Natural killer cell treated with Interleukin-12 subunit alpha and Interleukin-12 subunit beta and Interleukin-15 and Interleukin-18, amount 100 ng/mL, for 72 hours (primary cell): ENCODE measurements around the gene CCDC78. TPM values are rescaled to one million over a fixed set of nuclear protein-coding genes. Genes with fewer than 3 reads are reported as not detected.

ENCODE experiments used
- ATAC-seq, 2 donors: fragments of 150-1000 bp; cut with Tn5 transposase in 1 of 2; sonication (Bioruptor Pico), chemical (Tn5 transposase) in 1 of 2; 2 replicates each; pipeline ENCODE4 v1.10.0; 2021
- DNase-seq: peaks from one replicate; pipeline ENCODE4 v3.0.0; 2022; ENCODE audit warnings: low spot score
- H3K27ac Mint-ChIP-seq, 2 donors: 1 replicate in 1 of 2; 2 replicates in 1 of 2; pipeline ENCODE4 v1.8.0; 2022; ENCODE audit warnings: mixed read lengths in 2 of 2, mild to moderate bottlenecking in 1 of 2, moderate library complexity in 1 of 2
- H3K27me3 Mint-ChIP-seq, 2 donors: 1 replicate in 1 of 2; 2 replicates in 1 of 2; pipeline ENCODE4 v1.8.0; 2022; ENCODE audit warnings: mixed read lengths in 2 of 2
- H3K36me3 Mint-ChIP-seq: one replicate; pipeline ENCODE4 v1.8.0; 2022; ENCODE audit warnings: mixed read lengths
- H3K4me1 Mint-ChIP-seq, 2 donors: 1 replicate in 1 of 2; 2 replicates in 1 of 2; pipeline ENCODE4 v1.8.0; 2022; ENCODE audit warnings: low read depth in 2 of 2, mixed read lengths in 2 of 2, mild to moderate bottlenecking in 1 of 2
- H3K4me3 Mint-ChIP-seq: one replicate; pipeline ENCODE4 v1.8.0; 2022; ENCODE audit warnings: mixed read lengths
- H3K9me3 Mint-ChIP-seq: 2 replicates; pipeline ENCODE4 v1.8.0; 2022; ENCODE audit warnings: mixed read lengths
- total RNA-seq, 2 donors: library from RNA; stranded (reverse); gene quantifications; one replicate each; pipeline ENCODE4 v1.2.3, GENCODE V29; 2022

CCDC78 gene
- total RNA-seq, 2 donors from 2014 or later = 3.1 to 6.4 TPM

- Mint-ChIP-seq H3K27me3 (no peaks in the 10 kb centered on the region), H3K4me1 (no peaks in the 10 kb centered on the region), H3K36me3 (no peaks in the 10 kb centered on the region), H3K9me3 (no peaks in the 10 kb centered on the region), H3K27ac (no peak overlapping the region), H3K4me3 (peak overlapping the region; percentile 10)
- ATAC-seq (peak; percentile 72 to 76), DNase-seq (no peak)
Observed at GRCh38 chr16:728131-728889, 2.1 kb upstream of the CCDC78 start.

- H3K4me1 Mint-ChIP-seq = peaks cover 0 to 2% of the 10 kb centered on the region in 2 donors
- no peak for DNase-seq
- H3K27me3 Mint-ChIP-seq = no peaks in the 10 kb centered on the region
- H3K4me3 Mint-ChIP-seq = peak overlapping the region; percentile 52
- no peaks in the 10 kb centered on the region for H3K36me3 Mint-ChIP-seq
- ATAC-seq = peak; percentile 1 to 15
- no peak overlapping the region for H3K27ac Mint-ChIP-seq
- H3K9me3 Mint-ChIP-seq = no peaks in the 10 kb centered on the region
Observed at GRCh38 chr16:727291-727977, 1.2 kb upstream of the CCDC78 start.

GRCh38 chr16:726188-726437 is 130 bp downstream of the CCDC78 start:
- Mint-ChIP-seq H3K4me3 (no peak overlapping the region), H3K27ac (no peak overlapping the region), H3K9me3 (no peaks in the 10 kb centered on the region), H3K4me1 (peaks cover 0 to 2% of the 10 kb centered on the region in 2 donors), H3K27me3 (no peaks in the 10 kb centered on the region), H3K36me3 (no peaks in the 10 kb centered on the region)
- DNase-seq = no peak
- ATAC-seq = no peak

GRCh38 chr16:725463-726187 is 618 bp downstream of the CCDC78 start:
- DNase-seq = no peak
- ATAC-seq = no peak
- Mint-ChIP-seq H3K27me3 (no peaks in the 10 kb centered on the region), H3K4me3 (no peak overlapping the region), H3K9me3 (no peaks in the 10 kb centered on the region), H3K36me3 (no peaks in the 10 kb centered on the region), H3K27ac (no peak overlapping the region), H3K4me1 (peaks cover 0 to 2% of the 10 kb centered on the region in 2 donors)

- H3K9me3 Mint-ChIP-seq = no peaks in the 10 kb centered on the region
- no peak overlapping the region for H3K4me3 Mint-ChIP-seq
- no peak for DNase-seq
- no peaks in the 10 kb centered on the region for H3K27me3 Mint-ChIP-seq
- H3K4me1 Mint-ChIP-seq = peaks cover 0 to 8% of the 10 kb centered on the region in 2 donors
- no peak overlapping the region for H3K27ac Mint-ChIP-seq
- no peak for ATAC-seq
- no peaks in the 10 kb centered on the region for H3K36me3 Mint-ChIP-seq
Observed at GRCh38 chr16:725041-725376, 1.2 kb downstream of the CCDC78 start.

GRCh38 chr16:724188-725040 is 1.8 kb downstream of the CCDC78 start:
- Mint-ChIP-seq H3K27me3 (no peaks in the 10 kb centered on the region), H3K36me3 (no peaks in the 10 kb centered on the region), H3K4me3 (no peak overlapping the region)

GRCh38 chr16:723695-724094 is 2.5 kb downstream of the CCDC78 start:
- DNase-seq (no peak), ATAC-seq (no peak)
- Mint-ChIP-seq H3K27me3 (no peaks in the 10 kb centered on the region), H3K4me3 (no peak overlapping the region), H3K9me3 (no peaks in the 10 kb centered on the region), H3K27ac (no peak overlapping the region), H3K4me1 (peaks cover 0 to 15% of the 10 kb centered on the region in 2 donors), H3K36me3 (no peaks in the 10 kb centered on the region)

More at GRCh38 chr16:724188-725040, 1.8 kb downstream of the CCDC78 start:
- Mint-ChIP-seq H3K9me3 (no peaks in the 10 kb centered on the region), H3K4me1 (peaks cover 0 to 9% of the 10 kb centered on the region in 2 donors), H3K27ac (no peak overlapping the region)
- ATAC-seq (no peak), DNase-seq (no peak)

GRCh38 chr16:722835-723633 is 3.2 kb downstream of the CCDC78 start:
- no peaks in the 10 kb centered on the region for H3K36me3 Mint-ChIP-seq
- DNase-seq (no peak), ATAC-seq (no peak)
- H3K4me1 Mint-ChIP-seq = peaks cover 0 to 15% of the 10 kb centered on the region in 2 donors
- no peaks in the 10 kb centered on the region for H3K9me3 Mint-ChIP-seq
- H3K27ac Mint-ChIP-seq = no peak overlapping the region
- H3K4me3 Mint-ChIP-seq = peak overlapping the region; percentile 34
- no peaks in the 10 kb centered on the region for H3K27me3 Mint-ChIP-seq

- H3K9me3 Mint-ChIP-seq = no peaks in the 10 kb centered on the region
- DNase-seq (no peak), ATAC-seq (no peak)
- H3K4me3 Mint-ChIP-seq = peak overlapping the region; percentile 49
- H3K4me1 Mint-ChIP-seq = peaks cover 0 to 15% of the 10 kb centered on the region in 2 donors
- H3K27me3 Mint-ChIP-seq = no peaks in the 10 kb centered on the region
- no peaks in the 10 kb centered on the region for H3K36me3 Mint-ChIP-seq
- no peak overlapping the region for H3K27ac Mint-ChIP-seq
Observed at GRCh38 chr16:721765-722540, 4.3 kb downstream of the CCDC78 start.

- Mint-ChIP-seq H3K9me3 (no peaks in the 10 kb centered on the region), H3K27me3 (no peaks in the 10 kb centered on the region), H3K4me1 (peaks cover 0 to 15% of the 10 kb centered on the region in 2 donors), H3K4me3 (peak within 1 kb of the TSS; percentile 79), H3K27ac (peak within 1 kb of the TSS; percentile 41 to 57), H3K36me3 (no peaks in the 10 kb centered on the region)
- DNase-seq (peak; percentile 88), ATAC-seq (peak; percentile 83 to 90)
Observed at GRCh38 chr16:720990-721764, 5.1 kb downstream of the CCDC78 start, which contains the start of gene ANTKMT. Gene ANTKMT, plus strand, starts transcription at chr16:721146. Its CDS starts 129 bp downstream, at chr16:721275.

GRCh38 chr16:720447-720989 is 5.7 kb downstream of the CCDC78 start:
- H3K4me1 Mint-ChIP-seq = peaks cover 0 to 15% of the 10 kb centered on the region in 2 donors
- H3K36me3 Mint-ChIP-seq = no peaks in the 10 kb centered on the region
- no peaks in the 10 kb centered on the region for H3K9me3 Mint-ChIP-seq
- H3K27me3 Mint-ChIP-seq = no peaks in the 10 kb centered on the region
- peak overlapping the region; percentile 41 to 57 for H3K27ac Mint-ChIP-seq
- DNase-seq (no peak), ATAC-seq (peak; percentile 29 to 37)
- H3K4me3 Mint-ChIP-seq = peak overlapping the region; percentile 79
